KBM-7 (cell line): Measurements from ENCODE around the gene IL36RN.

Source experiments
- DNase-seq: peaks from one replicate; pipeline ENCODE4 v3.0.0-alpha.2; 2015
- in situ Hi-C: fragments of 300-500 bp; cut with MboI; formaldehyde crosslinking; loops from 2 replicates; pipeline ENCODE4 v1.14.3; 2020; ENCODE audit warnings: low sequenced_read_pairs, low pct_unique_long_range_greater_than_20kb, mixed read lengths

IL36RN gene

DNA sequence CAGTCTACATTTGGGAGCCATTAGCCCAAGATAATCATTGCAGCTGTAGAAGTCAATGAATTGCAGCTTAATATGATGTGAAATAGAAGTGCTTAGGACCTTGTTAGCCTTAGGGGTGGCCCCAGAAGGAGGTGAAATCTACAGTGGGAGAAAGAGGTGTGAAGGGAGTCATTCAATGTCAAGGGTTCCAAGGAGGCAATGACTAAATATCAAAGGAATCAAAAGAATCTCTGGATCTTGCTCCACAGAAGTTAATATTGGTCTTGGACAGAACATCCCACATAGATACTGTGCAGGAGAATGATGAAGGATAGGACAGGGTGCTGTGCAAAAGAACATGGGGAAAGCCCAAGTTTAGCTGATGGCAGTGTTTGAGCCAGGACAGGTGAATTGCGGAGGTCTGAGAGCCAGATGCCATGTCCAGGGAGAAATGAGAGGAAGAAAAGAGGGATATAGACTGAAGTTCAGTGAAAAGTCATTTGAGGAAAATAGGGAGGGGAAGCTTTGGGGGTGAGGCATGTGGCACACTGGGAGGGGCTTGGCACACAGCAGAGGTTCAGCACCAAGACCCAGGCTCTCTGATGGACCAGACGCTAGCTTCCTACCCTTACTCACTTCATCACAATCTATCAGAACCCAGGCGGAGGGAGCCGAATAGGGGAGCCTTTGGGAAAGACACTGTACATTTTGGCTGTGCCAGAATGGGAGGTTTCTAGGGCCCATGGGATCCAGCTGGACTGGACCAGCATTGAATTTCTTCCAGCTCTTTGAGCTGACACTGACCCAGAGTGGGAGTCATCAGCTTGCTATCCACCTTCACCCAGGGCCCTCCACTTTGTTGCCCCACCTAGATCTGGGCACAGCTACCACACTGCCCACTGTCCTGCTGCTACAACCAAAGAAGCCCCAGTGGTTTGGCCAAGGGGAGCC lies 10.9 kb downstream of the IL36RN start:
- DNase-seq = no peak
- in situ Hi-C loops = no loop called here

DNA sequence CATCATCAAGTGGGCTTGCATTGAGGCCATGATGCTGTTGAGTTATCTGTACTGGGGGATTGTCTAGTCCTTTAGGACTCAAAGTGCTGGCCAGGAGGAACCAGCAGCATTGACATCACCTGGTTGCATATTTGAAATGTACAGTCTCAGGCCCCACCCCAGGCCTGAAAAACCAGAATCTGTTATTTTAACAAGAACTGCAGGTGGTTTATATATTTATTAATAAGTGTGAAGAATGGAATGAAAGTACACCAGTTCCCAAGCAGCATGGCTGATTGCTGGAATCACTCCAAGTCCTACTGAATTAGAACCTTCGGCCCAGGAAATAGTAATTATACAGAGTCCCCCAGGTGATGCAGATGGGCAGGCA lies 11.6 kb downstream of the IL36RN start:
- DNase-seq = no peak
- in situ Hi-C loops = no loop called here

DNA sequence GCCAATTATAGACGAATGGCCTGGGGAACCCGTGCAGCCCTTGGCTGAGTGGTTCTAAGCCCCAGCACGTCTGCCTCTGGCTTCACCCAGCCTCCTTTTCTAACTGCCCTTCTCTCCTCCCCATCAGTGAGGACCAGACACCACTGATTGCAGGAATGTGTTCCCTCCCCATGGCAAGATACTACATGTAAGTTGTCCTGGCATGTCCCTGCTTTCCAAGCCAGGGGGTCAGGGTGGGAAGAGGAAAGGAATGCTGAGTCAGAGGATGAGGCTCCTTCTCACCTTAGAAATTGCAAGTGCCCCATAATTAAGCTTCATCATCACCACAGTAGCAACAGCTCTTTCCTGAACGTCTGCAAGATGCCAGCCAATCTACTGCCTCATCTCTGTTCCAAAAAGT lies 13.6 kb downstream of the IL36RN start:
- in situ Hi-C loops = no loop called here
- DNase-seq = no peak

DNA sequence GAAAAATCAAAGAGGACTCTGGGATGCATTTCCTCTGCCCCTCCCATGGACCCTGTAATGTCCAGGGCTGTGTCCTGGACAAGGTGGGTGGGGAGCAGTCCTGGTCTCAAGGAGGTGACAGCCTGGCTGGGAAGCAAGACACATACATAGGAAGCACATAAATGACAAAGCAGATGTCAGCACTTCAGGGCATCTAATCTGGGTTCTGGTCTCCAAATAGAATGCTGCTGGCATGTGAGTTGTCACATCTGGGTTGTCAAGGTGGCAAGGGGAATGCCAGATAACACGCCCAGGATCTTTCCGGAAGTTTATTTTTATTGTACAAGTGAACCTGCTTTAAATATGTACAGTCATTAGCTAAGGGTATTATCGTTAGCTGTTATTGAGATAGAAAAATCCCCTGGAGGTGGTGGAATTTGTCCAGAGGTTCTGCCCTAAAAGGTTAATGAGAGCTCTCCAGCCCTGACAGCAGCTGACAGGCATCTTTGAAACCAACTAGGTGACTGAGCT lies 14.4 kb downstream of the IL36RN start:
- DNase-seq = no peak
- in situ Hi-C loops = no loop called here

DNA sequence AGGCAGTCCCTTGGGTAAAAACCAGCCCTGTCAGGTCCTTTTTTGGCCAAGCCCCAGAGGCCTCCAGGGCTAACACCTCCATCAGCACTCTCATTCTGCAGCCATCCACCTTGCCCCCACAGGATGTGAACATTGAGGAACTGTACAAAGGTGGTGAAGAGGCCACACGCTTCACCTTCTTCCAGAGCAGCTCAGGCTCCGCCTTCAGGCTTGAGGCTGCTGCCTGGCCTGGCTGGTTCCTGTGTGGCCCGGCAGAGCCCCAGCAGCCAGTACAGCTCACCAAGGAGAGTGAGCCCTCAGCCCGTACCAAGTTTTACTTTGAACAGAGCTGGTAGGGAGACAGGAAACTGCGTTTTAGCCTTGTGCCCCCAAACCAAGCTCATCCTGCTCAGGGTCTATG lies 16.0 kb downstream of the IL36RN start:
- in situ Hi-C loops = no loop called here
- no peak for DNase-seq

DNA sequence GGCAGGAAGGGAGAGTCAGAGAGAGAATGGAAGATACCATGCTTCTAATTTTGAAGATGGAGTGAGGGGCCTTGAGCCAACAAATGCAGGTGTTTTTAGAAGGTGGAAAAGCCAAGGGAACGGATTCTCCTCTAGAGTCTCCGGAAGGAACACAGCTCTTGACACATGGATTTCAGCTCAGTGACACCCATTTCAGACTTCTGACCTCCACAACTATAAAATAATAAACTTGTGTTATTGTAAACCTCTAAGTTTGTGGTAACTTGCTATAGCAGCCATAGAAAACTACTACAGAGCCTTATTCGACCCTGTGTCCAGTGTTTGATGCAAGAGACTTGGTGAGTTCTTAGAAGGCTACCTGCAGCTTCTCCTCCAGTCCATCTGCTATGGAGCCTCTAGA lies 16.6 kb downstream of the IL36RN start:
- DNase-seq = no peak
- in situ Hi-C loops = no loop called here

DNA sequence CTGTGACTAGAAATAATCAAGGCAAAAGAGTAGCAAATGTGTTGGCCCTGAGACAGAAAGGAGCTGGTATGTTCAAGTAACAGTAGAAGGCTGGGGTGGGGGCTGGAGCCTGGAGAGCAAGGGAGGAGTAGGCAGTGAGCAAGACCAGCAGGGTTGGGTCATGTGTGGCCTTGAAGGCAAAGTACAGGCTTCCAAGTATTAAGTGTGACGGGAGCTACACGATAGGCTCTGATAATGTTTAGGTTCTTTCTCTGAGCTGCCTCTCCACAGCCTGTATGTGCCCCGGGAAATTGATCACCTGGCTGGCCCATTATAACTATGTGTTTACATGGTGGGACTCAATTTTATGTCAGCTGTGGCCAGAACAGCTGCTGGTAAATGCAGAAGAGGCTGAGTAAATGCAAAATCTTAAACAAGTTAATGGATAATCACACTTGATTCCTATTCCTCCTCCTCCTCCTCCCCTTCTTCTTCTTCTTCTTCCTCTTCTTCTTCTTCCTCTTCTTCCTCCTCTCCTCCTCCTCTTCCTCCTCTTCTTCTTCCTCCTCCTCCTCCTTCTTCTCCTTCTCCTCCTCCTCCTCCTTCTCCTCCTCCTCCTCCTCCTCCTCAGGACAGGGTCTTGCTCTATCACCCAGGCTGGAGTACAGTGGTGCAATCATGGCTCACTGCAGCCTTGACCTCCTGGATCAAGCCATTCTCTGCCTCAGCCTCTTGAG lies 18.1 kb downstream of the IL36RN start:
- in situ Hi-C loops = no loop called here
- DNase-seq = no peak

DNA sequence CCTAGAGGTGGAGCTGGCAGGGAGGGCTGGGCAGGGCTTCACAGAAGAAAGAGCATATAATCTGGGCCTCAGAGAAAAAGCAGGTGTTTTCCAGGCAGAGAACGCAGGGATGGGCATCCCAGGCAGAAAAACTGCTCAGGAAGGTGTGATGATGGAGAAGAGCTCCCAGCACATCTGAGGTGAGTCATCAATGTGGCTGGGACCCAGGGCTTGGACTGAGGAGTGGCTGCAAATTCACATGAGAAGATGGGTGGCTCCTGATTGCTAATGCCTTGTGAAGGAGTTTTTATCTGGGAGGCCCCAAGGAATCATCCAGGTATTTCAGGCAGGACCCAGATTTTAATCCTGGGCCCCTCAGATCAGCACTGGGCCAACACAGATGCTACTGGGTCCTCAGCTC lies 18.9 kb downstream of the IL36RN start:
- in situ Hi-C loops = no loop called here
- DNase-seq = no peak

DNA sequence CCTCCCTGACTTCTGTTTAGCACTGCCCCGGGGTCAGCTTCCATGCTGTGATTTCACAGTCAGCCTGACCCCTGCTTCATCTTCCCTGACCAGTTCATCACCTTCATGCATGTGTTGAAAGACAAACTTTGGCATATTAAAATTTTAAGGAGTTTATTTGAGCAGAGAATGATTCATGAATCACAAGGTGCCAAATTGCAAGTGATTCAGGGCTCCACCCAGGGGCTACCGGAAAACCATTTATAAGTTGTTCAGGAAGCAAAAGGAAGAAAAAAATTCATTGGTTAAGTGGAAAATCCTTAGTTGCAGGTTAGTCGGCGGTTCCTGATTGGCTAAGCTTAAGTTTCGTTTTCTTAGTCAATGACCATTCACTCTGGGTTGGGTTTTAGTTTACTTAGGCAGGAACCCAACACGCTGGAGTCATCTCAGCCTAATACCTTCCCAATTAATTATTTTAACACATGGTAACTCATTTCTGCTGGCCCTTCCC lies 19.4 kb downstream of the IL36RN start:
- DNase-seq = no peak
- in situ Hi-C loops = no loop called here

DNA sequence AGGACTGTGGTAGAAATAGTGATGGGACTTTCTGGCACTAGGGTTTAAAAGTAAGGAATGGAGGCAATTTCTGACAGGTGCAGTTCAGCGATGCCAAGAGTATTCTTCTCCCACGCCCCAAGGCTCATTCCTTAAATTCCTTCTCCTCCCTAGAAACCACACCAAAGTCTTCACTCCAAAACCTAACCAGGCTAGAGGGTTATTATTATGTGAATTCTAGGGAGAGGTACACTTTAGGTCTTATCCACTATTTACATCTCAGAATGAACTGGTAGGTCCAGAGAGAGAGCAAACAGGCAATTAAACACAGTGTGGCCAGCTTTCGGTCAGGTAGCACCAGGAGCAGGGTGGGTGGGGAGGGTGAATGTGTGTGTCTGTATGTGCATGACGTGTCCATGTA lies 20.1 kb downstream of the IL36RN start:
- in situ Hi-C loops = no loop called here
- no peak for DNase-seq

DNA sequence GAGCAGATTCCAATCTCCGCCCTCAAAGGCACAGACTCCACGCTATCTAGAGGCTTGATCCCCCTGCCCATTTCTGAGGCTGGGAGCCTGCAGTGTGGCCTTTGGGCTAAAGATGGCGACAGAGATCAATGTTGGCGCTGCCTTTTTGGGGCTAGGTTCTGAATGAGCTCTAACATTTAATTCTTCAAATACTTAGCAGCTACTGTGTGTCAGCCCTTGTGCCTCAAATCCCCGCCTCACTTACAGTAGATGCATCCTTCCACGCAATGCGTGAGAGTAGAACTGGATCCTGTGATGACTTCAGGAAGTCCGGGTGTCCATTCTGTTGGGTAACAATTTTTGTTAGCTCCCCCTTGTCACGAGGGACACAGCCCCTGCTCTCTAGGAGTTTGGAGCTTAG lies 21.1 kb downstream of the IL36RN start:
- peak; percentile 61 for DNase-seq
- in situ Hi-C loops = no loop called here

DNA sequence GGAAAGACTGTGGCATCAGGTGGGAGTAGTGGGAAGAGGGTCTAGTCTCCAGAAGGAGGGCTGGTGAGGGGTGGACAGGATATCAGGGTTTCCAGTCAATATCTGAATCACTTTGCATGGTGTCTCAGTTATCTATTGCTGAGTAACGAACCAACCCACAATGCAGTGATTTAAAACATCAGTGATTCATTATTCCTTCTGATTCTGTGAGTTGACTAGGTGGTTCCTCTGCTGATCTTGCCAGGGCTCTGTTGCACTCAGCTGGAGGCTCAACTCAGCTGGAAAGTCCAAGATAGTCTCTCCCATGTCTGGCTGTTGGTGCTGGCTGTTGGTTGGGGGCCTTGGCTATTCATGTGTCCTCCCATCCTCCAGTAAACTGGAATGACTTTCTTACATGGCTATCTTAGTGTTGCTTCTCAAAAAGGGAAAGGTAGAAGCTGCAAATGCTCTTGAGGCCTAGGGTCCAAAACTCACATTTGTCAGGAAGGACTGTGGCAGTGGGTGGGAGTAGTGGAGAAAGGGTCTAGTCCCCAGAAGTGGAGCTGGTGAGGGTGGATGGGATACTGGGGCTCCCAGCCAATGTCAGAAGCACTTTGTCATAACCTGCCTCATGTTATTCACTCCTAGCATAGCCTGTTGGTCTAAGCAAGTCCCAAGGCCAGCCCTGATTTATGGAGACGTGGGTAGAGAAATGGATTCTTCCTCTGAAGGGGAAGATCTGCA lies 22.7 kb downstream of the IL36RN start:
- in situ Hi-C loops = no loop called here
- no peak for DNase-seq

DNA sequence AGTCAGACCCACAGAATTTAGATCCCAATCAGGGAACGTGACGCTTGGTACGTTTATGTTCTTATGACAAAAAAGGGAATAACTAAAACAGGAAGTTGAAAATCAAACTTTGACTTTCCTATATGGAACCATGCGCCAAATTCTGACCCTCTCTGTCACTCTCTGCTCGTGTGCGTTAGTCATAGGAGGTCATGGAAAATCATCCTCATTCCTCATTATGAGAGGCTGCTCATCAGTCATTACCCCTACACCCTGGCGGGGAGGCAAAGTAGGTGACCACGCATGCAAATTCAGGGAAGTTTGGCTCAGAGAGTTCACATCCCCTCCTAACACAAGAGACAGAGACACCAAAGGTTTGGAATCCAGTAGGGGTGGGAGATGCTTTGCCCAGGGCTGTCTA lies 24.3 kb downstream of the IL36RN start:
- peak; percentile 18 for DNase-seq
- in situ Hi-C loops = no loop called here

DNA sequence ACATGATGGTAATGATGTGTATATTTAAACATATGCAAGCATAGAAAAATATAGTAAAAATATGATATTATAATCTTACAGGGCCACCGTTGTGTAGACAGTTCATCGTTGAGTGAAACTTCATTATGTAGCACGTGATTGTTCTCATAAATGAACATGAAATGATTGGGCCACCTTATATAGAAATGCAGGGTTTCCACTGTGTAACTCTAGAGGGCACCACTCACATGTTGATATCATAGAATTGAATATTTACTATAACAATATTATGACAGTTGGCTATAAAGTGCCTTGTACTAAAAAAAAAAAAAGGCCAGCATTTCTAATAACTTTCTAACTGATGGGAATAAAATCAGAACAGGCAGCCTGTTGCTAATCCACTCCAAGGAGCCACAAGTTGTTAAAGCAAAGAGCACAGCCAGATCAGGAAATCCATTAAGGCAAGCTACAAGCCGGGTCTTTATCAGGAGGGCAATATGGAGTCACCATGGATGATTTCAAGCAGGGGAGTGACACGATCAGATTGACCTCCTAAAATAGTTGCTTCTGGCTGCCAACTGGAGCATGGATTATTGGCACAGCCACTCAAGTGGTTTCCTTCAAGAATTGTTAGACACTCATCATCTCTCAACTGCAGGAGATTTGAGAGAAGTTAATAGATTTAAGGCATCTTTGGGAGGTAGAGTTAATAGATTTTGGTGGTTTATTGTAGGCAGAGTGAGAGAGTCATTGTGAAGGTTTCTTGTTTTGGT lies 25.4 kb downstream of the IL36RN start:
- peak; percentile 32 for DNase-seq
- in situ Hi-C loops = no loop called here

DNA sequence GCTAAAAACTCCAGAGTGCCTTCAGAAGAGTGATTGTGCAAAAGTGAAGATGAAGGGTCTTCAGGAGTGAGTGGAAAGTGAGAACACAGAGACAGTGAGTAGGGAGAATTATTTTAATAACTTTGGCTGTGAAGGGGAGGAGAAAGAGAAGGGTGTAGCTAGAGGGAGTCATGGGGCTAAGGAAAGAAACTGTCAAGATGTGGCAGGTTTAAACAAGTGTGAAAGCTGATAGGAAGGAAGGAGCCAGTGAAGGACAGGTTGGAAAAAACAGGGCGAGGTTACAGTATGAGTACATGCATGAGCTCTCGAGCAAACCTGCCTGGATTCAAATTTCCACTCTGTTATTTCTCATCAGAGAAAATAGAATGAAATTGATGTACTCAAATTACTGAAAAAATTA lies 26.5 kb downstream of the IL36RN start:
- no peak for DNase-seq
- in situ Hi-C loops = no loop called here

DNA sequence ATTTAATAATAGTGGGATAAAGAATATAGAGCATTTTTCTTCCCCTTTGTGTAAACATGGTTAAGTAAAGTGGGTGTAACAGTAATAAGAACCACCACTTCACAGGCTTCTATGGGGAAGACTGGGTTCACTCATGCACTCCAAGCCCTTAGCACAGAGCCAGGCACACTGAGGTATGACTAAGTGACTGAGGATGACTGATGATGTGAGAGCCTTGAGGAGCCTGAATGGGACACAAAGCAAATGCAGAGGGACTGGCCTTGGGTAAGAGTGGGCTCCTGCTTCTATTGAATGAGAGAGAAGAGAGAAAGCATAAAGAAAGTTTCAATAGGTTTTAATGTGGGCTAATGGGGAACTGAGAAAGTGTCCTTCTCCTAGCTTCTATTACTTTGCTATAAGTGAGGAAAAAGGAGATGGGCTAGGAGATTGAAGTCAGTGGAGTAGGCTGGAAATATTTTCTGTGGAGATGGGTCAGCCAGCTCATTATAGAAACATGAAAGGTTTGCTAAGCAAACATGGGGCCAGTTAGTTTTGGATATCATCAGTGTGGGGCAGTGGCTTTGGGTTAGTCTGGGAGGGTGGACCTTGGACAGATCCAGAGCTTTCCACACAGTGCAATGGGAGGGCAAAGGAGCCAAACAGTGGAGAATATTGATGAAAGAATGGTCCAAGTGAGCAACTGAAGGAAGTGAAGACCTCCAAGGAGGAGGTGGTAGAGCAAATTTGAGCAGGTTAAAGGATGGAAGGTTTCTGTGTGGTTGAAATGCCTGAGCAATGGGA lies 29.4 kb downstream of the IL36RN start:
- DNase-seq = no peak
- in situ Hi-C loops = no loop called here

DNA sequence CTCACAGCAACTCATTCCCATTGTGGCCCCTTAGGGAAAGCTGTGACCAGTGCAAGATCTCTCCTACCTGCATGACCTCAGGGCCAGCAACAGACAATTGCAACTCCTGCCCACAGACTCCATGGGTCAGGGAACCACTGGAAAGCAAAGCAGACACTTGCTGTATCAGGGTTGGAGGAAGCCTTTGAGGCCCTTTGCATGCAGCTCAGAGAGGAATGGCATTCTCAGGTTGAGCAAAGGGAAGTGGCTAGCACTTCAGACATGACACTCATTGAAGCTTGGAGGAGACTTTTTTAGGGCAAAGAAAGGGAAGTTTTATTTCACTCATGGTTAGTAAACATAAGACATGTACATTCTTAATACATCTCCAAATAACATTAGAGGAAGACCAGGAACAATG lies 30.9 kb downstream of the IL36RN start:
- DNase-seq = no peak
- in situ Hi-C loops = no loop called here

DNA sequence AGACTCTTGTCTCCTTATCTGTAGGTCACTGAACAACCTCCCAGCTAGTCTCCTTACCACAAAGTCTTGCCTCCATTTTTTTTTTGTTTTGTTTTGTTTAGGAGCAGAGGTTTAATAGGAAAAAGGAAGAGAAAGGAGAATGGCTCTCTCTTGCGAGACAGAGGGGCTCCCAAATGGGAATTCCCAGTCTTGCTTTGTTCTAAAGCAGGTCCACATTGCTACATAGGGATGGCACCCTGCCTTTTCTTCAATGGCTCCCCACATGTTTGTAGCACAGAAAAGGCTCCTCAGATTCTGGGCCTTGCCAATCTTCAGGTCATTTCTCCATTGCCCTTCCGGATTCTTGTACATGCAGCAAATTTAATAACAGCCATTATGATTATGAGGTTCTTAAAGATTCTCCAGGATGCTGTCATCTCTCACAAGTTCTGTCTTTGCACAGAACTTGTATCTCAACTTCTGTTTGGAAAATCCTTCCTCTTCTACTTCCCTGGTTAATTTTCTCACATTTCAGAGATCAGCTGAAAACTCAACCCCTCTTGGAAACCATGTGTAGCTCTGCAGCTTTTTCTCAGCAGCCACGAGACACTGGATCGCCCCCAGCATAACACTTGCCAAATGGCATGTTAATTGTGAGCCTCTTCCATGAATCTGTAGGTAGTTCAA lies 32.4 kb downstream of the IL36RN start:
- no peak for DNase-seq
- in situ Hi-C loops = no loop called here
